Measurements from ENCODE around the gene CLCF1. TPM values are rescaled to one million over a fixed set of nuclear protein-coding genes. Genes with fewer than 3 reads are reported as not detected.

Gene CLCF1
- total and polyA plus RNA-seq, 2 of the 13 experiments (the other 11 are each of a cell fraction or from before 2014, with no cell fraction given) = 0.49 to 0.78 TPM

DNA sequence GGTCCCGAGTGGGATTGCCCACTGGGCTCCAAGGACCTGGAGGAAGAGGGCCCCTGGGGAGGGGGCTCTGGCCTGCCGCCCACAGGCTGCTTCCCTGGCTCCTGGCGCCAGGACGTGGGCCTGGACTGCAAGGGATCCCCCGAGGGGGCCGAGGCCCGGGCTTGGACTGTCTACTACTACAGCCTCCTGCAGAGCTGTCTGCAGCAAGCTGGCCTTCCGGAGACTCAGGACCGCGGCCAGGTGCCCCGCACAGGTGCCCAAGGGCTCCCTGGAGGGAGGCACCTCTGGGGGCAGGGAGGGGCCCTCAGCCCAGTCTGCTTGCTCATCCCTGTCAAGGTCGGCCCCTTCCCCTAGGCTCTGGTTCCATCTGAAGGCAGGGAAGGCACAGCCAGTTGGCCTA is 44.0 kb upstream of the CLCF1 start:
- Histone ChIP-seq H3K9me3 (ENCODE audit: low read length) (no peaks in the 10 kb centered on the region), H3K9ac (ENCODE audit: insufficient read depth, low read depth, low read length) (no peak overlapping the region), H3K79me2 (ENCODE audit: insufficient read depth, low read length) (no peaks in the 10 kb centered on the region), H3K4me1 (ENCODE audit: insufficient read depth, low read length) (peaks cover 61% of the 10 kb centered on the region), H4K20me1 (ENCODE audit: insufficient read depth, low read length) (no peaks in the 10 kb centered on the region), H3K36me3 (replicated peaks in 1 of 2; ENCODE audit: control insufficient read depth in 1 of 2, insufficient read depth in 2 of 2, low read length in 2 of 2) (no peaks in the 10 kb centered on the region), H3K4me3 (replicated peaks in 1 of 3; ENCODE audit: insufficient read depth in 1 of 3, low read depth in 2 of 3, low read length in 3 of 3) (no peak overlapping the region), H2AFZ (ENCODE audit: low read length) (no peak overlapping the region), H3K27me3 (ENCODE audit: control insufficient read depth in 1 of 2, insufficient read depth in 2 of 2, low read length in 2 of 2) (peaks cover 11 to 57% of the 10 kb centered on the region in 2 experiments; a peak in 4 of 5 replicates), H3K4me2 (ENCODE audit: low read depth, low read length) (peak overlapping the region; percentile 64; the same call in 1 of the 2 replicates), H3K27ac (ENCODE audit: extremely low read length, insufficient read depth, low read length) (no peak overlapping the region)
- DNase-seq (ENCODE audit: low spot score) = no peak
- no peak for ATAC-seq
- no peak for FAIRE-seq
- POLR2A ChIA-PET = interaction anchor here (0.9 to 7.4 kb wide), 4 partner anchors 10 to 26 kb away, joined by 4 to 78 read pairs (median 5); partner anchors contain the start of genes PPP1CA, RAD9A, RPS6KB2 and TBC1D10C
- in situ Hi-C loops (cut with HindIII; ENCODE audit: extremely low pct_ligation_motif_present, low pct_unique_long_range_greater_than_20kb) (no loop called here), intact Hi-C loops (cut with micrococcal nuclease; ENCODE audit: unreplicated experiment) (no loop called here)
- no TSS peak for BruUV-seq (replicated peaks)
- TF ChIP-seq HOXA7 (CRISPR knock-in tag; IDR thresholded peaks at IDR 0.05) (no peak), MAZ (IDR thresholded peaks at IDR 0.05; ENCODE audit: borderline replicate concordance, low read depth, low read length) (no peak), MAZ (CRISPR knock-in tag; IDR thresholded peaks at IDR 0.05; ENCODE audit: low read depth) (0 out of 2 replicates have a peak, but pooled peaks have one; percentile 29)
- CTCF ChIA-PET (ENCODE audit: low intra/inter-chr PET ratio, low total read pairs) = no interaction called here
- WGBS (ENCODE audit: low lambda C conversion rate) = no CpG with 5 or more reads among the region's 12 CpGs

DNA sequence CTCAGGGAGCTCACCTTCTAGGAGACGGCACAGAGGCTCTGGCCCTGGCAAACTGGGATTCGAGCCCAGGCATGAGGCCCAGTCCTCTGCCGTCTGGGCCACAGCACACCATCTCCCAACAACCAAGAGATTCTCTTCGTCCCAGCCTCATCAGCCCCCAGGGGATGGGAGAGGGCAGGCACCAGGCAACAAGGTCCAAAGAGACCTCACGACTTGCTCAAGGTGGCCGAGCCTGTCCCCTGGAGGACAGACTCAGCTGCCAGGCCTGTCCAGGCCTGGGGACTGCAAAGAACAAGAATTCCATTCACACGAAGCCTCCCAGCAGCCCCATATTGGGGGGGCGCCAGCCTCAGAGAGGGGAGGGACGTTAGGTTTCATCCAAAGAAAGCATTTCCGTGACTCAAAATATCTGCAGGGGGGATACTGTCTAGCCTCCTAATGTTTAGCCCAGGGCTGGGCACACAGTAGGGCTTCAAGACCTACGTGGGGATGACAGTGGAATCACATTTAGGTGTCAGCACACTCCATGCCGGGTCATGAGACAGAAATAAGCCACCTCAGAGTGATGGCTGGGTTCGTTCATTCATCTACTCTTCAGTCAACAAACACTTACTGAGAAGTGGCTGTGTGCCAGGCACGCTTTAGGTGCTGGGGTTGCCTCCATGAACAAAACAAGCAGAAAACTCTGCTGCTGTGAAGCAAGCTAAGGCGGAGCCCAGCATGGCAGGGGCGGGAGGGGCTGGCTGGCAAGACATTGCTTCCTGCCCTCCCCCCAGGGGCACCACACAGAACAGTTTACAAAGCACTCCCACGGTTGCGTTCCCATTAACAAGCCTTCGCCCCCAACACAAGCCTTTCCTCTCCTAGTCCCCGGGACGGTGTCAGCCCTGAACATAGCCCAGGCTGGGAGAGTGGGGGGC is 43.3 kb upstream of the CLCF1 start:
- ChIA-PET CTCF (ENCODE audit: low intra/inter-chr PET ratio, low total read pairs) (no interaction called here), POLR2A (interaction anchor here (0.9 to 7.4 kb wide), 3 partner anchors 11 to 25 kb away, joined by 4 to 78 read pairs (median 6); partner anchors contain the start of genes PPP1CA, RAD9A, RPS6KB2 and TBC1D10C)
- Histone ChIP-seq H3K9ac (ENCODE audit: insufficient read depth, low read depth, low read length) (no peak overlapping the region), H2AFZ (ENCODE audit: low read length) (no peak overlapping the region), H3K27ac (ENCODE audit: extremely low read length, insufficient read depth, low read length) (no peak overlapping the region), H3K27me3 (ENCODE audit: control insufficient read depth in 1 of 2, insufficient read depth in 2 of 2, low read length in 2 of 2) (peaks cover 11 to 64% of the 10 kb centered on the region in 2 experiments; a peak in 4 of 5 replicates), H3K9me3 (ENCODE audit: low read length) (no peaks in the 10 kb centered on the region), H3K4me3 (replicated peaks in 1 of 3; ENCODE audit: insufficient read depth in 1 of 3, low read depth in 2 of 3, low read length in 3 of 3) (peak overlapping the region in 1 of 3 experiments; percentile 11; a peak in 1 of 6 replicates), H3K36me3 (replicated peaks in 1 of 2; ENCODE audit: control insufficient read depth in 1 of 2, insufficient read depth in 2 of 2, low read length in 2 of 2) (no peaks in the 10 kb centered on the region), H4K20me1 (ENCODE audit: insufficient read depth, low read length) (no peaks in the 10 kb centered on the region), H3K4me2 (ENCODE audit: low read depth, low read length) (peak overlapping the region; percentile 64), H3K4me1 (ENCODE audit: insufficient read depth, low read length) (peaks cover 65% of the 10 kb centered on the region), H3K79me2 (ENCODE audit: insufficient read depth, low read length) (no peaks in the 10 kb centered on the region)
- no TSS peak for BruUV-seq (replicated peaks)
- 8% methylated on average over 12 of the region's 21 CpGs for WGBS (ENCODE audit: low lambda C conversion rate)
- FAIRE-seq (no peak), ATAC-seq (no peak), DNase-seq (ENCODE audit: low spot score) (peak; percentile 64)
- intact Hi-C loops (cut with micrococcal nuclease; ENCODE audit: unreplicated experiment) (no loop called here), in situ Hi-C loops (cut with HindIII; ENCODE audit: extremely low pct_ligation_motif_present, low pct_unique_long_range_greater_than_20kb) (no loop called here)
- TF ChIP-seq BCL6 (CRISPR knock-in tag; IDR thresholded peaks at IDR 0.05) (no peak), ARNT (IDR thresholded peaks at IDR 0.05) (no peak), ZNF839 (CRISPR knock-in tag; IDR thresholded peaks at IDR 0.05; ENCODE audit: borderline replicate concordance) (no peak), LRRFIP1 (CRISPR knock-in tag; conservative IDR thresholded peaks at IDR 0.05) (no peak)
- TF ChIP-seq, protein P1, sequence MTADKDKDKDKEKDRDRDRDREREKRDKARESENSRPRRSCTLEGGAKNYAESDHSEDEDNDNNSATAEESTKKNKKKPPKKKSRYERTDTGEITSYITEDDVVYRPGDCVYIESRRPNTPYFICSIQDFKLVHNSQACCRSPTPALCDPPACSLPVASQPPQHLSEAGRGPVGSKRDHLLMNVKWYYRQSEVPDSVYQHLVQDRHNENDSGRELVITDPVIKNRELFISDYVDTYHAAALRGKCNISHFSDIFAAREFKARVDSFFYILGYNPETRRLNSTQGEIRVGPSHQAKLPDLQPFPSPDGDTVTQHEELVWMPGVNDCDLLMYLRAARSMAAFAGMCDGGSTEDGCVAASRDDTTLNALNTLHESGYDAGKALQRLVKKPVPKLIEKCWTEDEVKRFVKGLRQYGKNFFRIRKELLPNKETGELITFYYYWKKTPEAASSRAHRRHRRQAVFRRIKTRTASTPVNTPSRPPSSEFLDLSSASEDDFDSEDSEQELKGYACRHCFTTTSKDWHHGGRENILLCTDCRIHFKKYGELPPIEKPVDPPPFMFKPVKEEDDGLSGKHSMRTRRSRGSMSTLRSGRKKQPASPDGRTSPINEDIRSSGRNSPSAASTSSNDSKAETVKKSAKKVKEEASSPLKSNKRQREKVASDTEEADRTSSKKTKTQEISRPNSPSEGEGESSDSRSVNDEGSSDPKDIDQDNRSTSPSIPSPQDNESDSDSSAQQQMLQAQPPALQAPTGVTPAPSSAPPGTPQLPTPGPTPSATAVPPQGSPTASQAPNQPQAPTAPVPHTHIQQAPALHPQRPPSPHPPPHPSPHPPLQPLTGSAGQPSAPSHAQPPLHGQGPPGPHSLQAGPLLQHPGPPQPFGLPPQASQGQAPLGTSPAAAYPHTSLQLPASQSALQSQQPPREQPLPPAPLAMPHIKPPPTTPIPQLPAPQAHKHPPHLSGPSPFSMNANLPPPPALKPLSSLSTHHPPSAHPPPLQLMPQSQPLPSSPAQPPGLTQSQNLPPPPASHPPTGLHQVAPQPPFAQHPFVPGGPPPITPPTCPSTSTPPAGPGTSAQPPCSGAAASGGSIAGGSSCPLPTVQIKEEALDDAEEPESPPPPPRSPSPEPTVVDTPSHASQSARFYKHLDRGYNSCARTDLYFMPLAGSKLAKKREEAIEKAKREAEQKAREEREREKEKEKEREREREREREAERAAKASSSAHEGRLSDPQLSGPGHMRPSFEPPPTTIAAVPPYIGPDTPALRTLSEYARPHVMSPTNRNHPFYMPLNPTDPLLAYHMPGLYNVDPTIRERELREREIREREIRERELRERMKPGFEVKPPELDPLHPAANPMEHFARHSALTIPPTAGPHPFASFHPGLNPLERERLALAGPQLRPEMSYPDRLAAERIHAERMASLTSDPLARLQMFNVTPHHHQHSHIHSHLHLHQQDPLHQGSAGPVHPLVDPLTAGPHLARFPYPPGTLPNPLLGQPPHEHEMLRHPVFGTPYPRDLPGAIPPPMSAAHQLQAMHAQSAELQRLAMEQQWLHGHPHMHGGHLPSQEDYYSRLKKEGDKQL (CRISPR knock-in tag; IDR thresholded peaks at IDR 0.05; ENCODE audit: low read depth) = no peak

All from HepG2 (cell line).